GM10266 (cell line): ENCODE data around the gene CHRM5.
"Not testable (repeated sequence)": the region's sequence is repeated elsewhere in the genome, so short reads cannot be mapped to it uniquely, and the experiment has no call there.

Experiments
- DNase-seq: peaks from one replicate; pipeline ENCODE4 v3.0.0; 2012; ENCODE audit errors: extremely low spot score
- CTCF ChIP-seq: IDR thresholded peaks from 2 replicates; pipeline ENCODE4 v1.5.1; 2012; ENCODE audit warnings: mild to moderate bottlenecking, low read depth; ENCODE audit not compliant: control insufficient read depth, insufficient read depth; ENCODE audit errors: missing control alignments

CHRM5 gene

GRCh38 chr15:34011481-34011880, 43.2 kb downstream of the CHRM5 start:
- no peak for TF ChIP-seq CTCF
- no peak for DNase-seq

- no peak for TF ChIP-seq CTCF
- DNase-seq = no peak
Observed at GRCh38 chr15:34012461-34013028, 44.2 kb downstream of the CHRM5 start.

GRCh38 chr15:34013746-34014145, 45.4 kb downstream of the CHRM5 start:
- no peak for TF ChIP-seq CTCF
- no peak for DNase-seq

GRCh38 chr15:34014556-34014955, 46.3 kb downstream of the CHRM5 start:
- TF ChIP-seq CTCF = no peak

GRCh38 chr15:34018021-34018645, 49.8 kb downstream of the CHRM5 start:
- no peak for TF ChIP-seq CTCF
- DNase-seq = no peak

More at GRCh38 chr15:34014556-34014955, 46.3 kb downstream of the CHRM5 start:
- no peak for DNase-seq

GRCh38 chr15:34018738-34019137, 50.4 kb downstream of the CHRM5 start:
- not testable (repeated sequence) for DNase-seq

- TF ChIP-seq CTCF = no peak
- no peak for DNase-seq
Observed at GRCh38 chr15:34019369-34019990, 51.2 kb downstream of the CHRM5 start.

- DNase-seq = no peak
- TF ChIP-seq CTCF = no peak
Observed at GRCh38 chr15:34023907-34024306, 55.6 kb downstream of the CHRM5 start.
